Stimulated activated CD8-positive, alpha-beta memory T cell treated with anti-CD3 and anti-CD28 coated beads, Interleukin-7, amount 100 ng/mL, for 24 hours (primary cell): Measurements from ENCODE around the gene CYP3A7.
"Not testable (repeated sequence)": the region's sequence is repeated elsewhere in the genome, so short reads cannot be mapped to it uniquely, and the experiment has no call there.

Source experiments
- DNase-seq: peaks from one replicate; pipeline ENCODE4 v3.0.0-alpha.2; 2020; ENCODE audit warnings: low read depth

CYP3A7 gene

GRCh38 chr7:99699946-99700345 lies 35.0 kb downstream of the CYP3A7 start:
- no peak for DNase-seq

GRCh38 chr7:99698867-99699730 lies 35.9 kb downstream of the CYP3A7 start:
- not testable (repeated sequence) for DNase-seq

- no peak for DNase-seq
These were observed 40.1 kb downstream of the CYP3A7 start for GRCh38 chr7:99694912-99695304.

- no peak for DNase-seq
These were observed 40.6 kb downstream of the CYP3A7 start for GRCh38 chr7:99694201-99694911.

- no peak for DNase-seq
These were observed 41.4 kb downstream of the CYP3A7 start for GRCh38 chr7:99693427-99694200.

GRCh38 chr7:99693100-99693426 lies 41.9 kb downstream of the CYP3A7 start:
- no peak for DNase-seq

- DNase-seq, result not testable (repeated sequence)
These were observed 42.4 kb downstream of the CYP3A7 start for GRCh38 chr7:99692563-99692962.

- not testable (repeated sequence) for DNase-seq
These were observed 43.3 kb downstream of the CYP3A7 start for GRCh38 chr7:99691658-99692057.

- not testable (repeated sequence) for DNase-seq
These were observed 44.1 kb downstream of the CYP3A7 start for GRCh38 chr7:99690918-99691317.

- DNase-seq, result not testable (repeated sequence)
These were observed 49.0 kb downstream of the CYP3A7 start for GRCh38 chr7:99685871-99686608.

GRCh38 chr7:99685129-99685758 lies 49.8 kb downstream of the CYP3A7 start:
- DNase-seq, result no peak

- no peak for DNase-seq
These were observed 55.4 kb downstream of the CYP3A7 start, which contains the start of gene CYP3A5 for GRCh38 chr7:99679400-99680191. CYP3A5 (minus strand) TSS chr7:99679996; CDS start chr7:99679896, 100 bp downstream.

GRCh38 chr7:99679032-99679399 lies 56.0 kb downstream of the CYP3A7 start:
- no peak for DNase-seq

- no peak for DNase-seq
These were observed 57.3 kb downstream of the CYP3A7 start for GRCh38 chr7:99677648-99678045.

- DNase-seq, result no peak
These were observed 57.9 kb downstream of the CYP3A7 start for GRCh38 chr7:99677013-99677647.

- no peak for DNase-seq
These were observed 59.8 kb downstream of the CYP3A7 start for GRCh38 chr7:99674995-99675742.

GRCh38 chr7:99672573-99672972 lies 62.4 kb downstream of the CYP3A7 start:
- DNase-seq, result no peak

- DNase-seq, result no peak
These were observed 65.2 kb downstream of the CYP3A7 start for GRCh38 chr7:99669782-99670181.

- DNase-seq, result no peak
These were observed 66.5 kb downstream of the CYP3A7 start for GRCh38 chr7:99668541-99668940.
